Measurements from ENCODE around the gene CCDC92.

The CCDC92 gene

GRCh38 chr12:123972457-123973401 lies at the start of gene CCDC92, which contains the start of gene ZNF664:
Gene CCDC92 (minus strand): TSS chr12:123972831. CDS start chr12:123944305, 28,526 bp downstream.
Gene ZNF664 (plus strand): TSS chr12:123973215. CDS start chr12:124012145, 38,930 bp downstream.
- DNase-seq = peak; percentile 96

GRCh38 chr12:124022161-124022560 lies 49.5 kb upstream of the CCDC92 start:
- no peak for DNase-seq

GRCh38 chr12:124021007-124021406 lies 48.4 kb upstream of the CCDC92 start:
- DNase-seq = no peak

GRCh38 chr12:124020514-124020949 lies 47.9 kb upstream of the CCDC92 start:
- DNase-seq = no peak

- DNase-seq = no peak
Measured at GRCh38 chr12:124019115-124019514, 46.5 kb upstream of the CCDC92 start.

GRCh38 chr12:124018539-124018938 lies 45.9 kb upstream of the CCDC92 start:
- no peak for DNase-seq

GRCh38 chr12:124017064-124017463 lies 44.4 kb upstream of the CCDC92 start:
- no peak for DNase-seq

- no peak for DNase-seq
Measured at GRCh38 chr12:124015494-124016461, 43.1 kb upstream of the CCDC92 start.

GRCh38 chr12:124013073-124013472 lies 40.4 kb upstream of the CCDC92 start:
- no peak for DNase-seq

GRCh38 chr12:124011435-124012115 lies 38.9 kb upstream of the CCDC92 start:
- no peak for DNase-seq

GRCh38 chr12:124010687-124011086 lies 38.1 kb upstream of the CCDC92 start:
- no peak for DNase-seq

GRCh38 chr12:124009781-124010180 lies 37.1 kb upstream of the CCDC92 start:
- DNase-seq = no peak

- DNase-seq = no peak
Measured at GRCh38 chr12:124008595-124008994, 36.0 kb upstream of the CCDC92 start.

- peak; percentile 36 for DNase-seq
Measured at GRCh38 chr12:124007826-124008570, 35.4 kb upstream of the CCDC92 start.

- DNase-seq = no peak
Measured at GRCh38 chr12:124006846-124007713, 34.4 kb upstream of the CCDC92 start.

- DNase-seq = peak; percentile 31
Measured at GRCh38 chr12:124006085-124006845, 33.6 kb upstream of the CCDC92 start.

GRCh38 chr12:124004233-124004875 lies 31.7 kb upstream of the CCDC92 start:
- DNase-seq = no peak

- no peak for DNase-seq
Measured at GRCh38 chr12:124002654-124003053, 30.0 kb upstream of the CCDC92 start.

GRCh38 chr12:124002021-124002644 lies 29.5 kb upstream of the CCDC92 start:
- DNase-seq = no peak
